Trophoblast cell (in vitro differentiated cells and primary cell): Measurements from ENCODE around the gene EPHB2.

Experiments used
- DNase-seq, 2 donors: peaks; one replicate each; pipeline ENCODE4 v3.0.0-alpha.2; 2016
- H2AFZ ChIP-seq: 2 replicates; pipeline ENCODE4 v1.6.1; 2013; ENCODE audit warnings: low read length, moderate library complexity, mild to moderate bottlenecking; ENCODE audit not compliant: insufficient read depth, poor library complexity
- H2AK5ac ChIP-seq: 2 replicates; pipeline ENCODE4 v1.6.1; 2013; ENCODE audit warnings: mild to moderate bottlenecking, low read length
- H2BK120ac ChIP-seq: 2 replicates; pipeline ENCODE4 v1.6.1; 2013; ENCODE audit warnings: low read length, mild to moderate bottlenecking, moderate library complexity; ENCODE audit not compliant: insufficient read depth, poor library complexity
- H2BK12ac ChIP-seq: 2 replicates; pipeline ENCODE4 v1.6.1; 2013; ENCODE audit warnings: mild to moderate bottlenecking, low read length, moderate library complexity
- H2BK5ac ChIP-seq: 2 replicates; pipeline ENCODE4 v1.6.1; 2013; ENCODE audit warnings: low read length, low read depth, moderate library complexity, mild to moderate bottlenecking; ENCODE audit not compliant: poor library complexity
- H3K14ac ChIP-seq: 2 replicates; pipeline ENCODE4 v1.6.1; 2013; ENCODE audit warnings: mild to moderate bottlenecking, low read length
- H3K18ac ChIP-seq: 2 replicates; pipeline ENCODE4 v1.6.1; 2013; ENCODE audit warnings: mild to moderate bottlenecking, low read length
- H3K23ac ChIP-seq: 2 replicates; pipeline ENCODE4 v1.6.1; 2013; ENCODE audit warnings: low read length
- H3K27ac ChIP-seq: 2 replicates; pipeline ENCODE4 v1.5.1; 2013; ENCODE audit warnings: low read depth, mild to moderate bottlenecking, inconsistent platforms, low read length, moderate library complexity
- H3K27me3 ChIP-seq: 2 replicates; pipeline ENCODE4 v1.6.1; 2013; ENCODE audit warnings: inconsistent platforms, mild to moderate bottlenecking, low read length, moderate library complexity; ENCODE audit not compliant: insufficient read depth
- H3K36me3 ChIP-seq, 2 experiments: 1 replicate in 1 of 2; 2 replicates in 1 of 2; pipeline ENCODE4 v1.6.1; 2013; ENCODE audit warnings: low read length in 2 of 2, mild to moderate bottlenecking in 2 of 2, moderate library complexity in 1 of 2; ENCODE audit not compliant: insufficient read depth in 2 of 2, control insufficient read depth in 1 of 2
- H3K4ac ChIP-seq: 2 replicates; pipeline ENCODE4 v1.6.1; 2013; ENCODE audit warnings: low read depth, mild to moderate bottlenecking, low read length, moderate library complexity
- H3K4me1 ChIP-seq, 2 experiments: 1 replicate in 1 of 2; 2 replicates in 1 of 2; pipeline ENCODE4 v1.6.1; 2013; ENCODE audit warnings: low read length in 2 of 2, mild to moderate bottlenecking in 2 of 2, moderate library complexity in 1 of 2; ENCODE audit not compliant: insufficient read depth in 2 of 2, control insufficient read depth in 1 of 2
- H3K4me2 ChIP-seq: 2 replicates; pipeline ENCODE4 v1.6.1; 2013; ENCODE audit warnings: inconsistent platforms, mild to moderate bottlenecking, low read length, moderate library complexity
- H3K4me3 ChIP-seq: 2 replicates; pipeline ENCODE4 v1.5.1; 2013; ENCODE audit warnings: mild to moderate bottlenecking, low read depth, low read length, inconsistent platforms
- H3K79me1 ChIP-seq: one replicate; pipeline ENCODE4 v1.6.1; 2013; ENCODE audit warnings: low read length
- H3K79me2 ChIP-seq: 2 replicates; pipeline ENCODE4 v1.6.1; 2013; ENCODE audit warnings: low read length, mild to moderate bottlenecking; ENCODE audit not compliant: control insufficient read depth, insufficient read depth, poor library complexity
- H3K9ac ChIP-seq: 2 replicates; pipeline ENCODE4 v1.6.1; 2013; ENCODE audit warnings: mild to moderate bottlenecking, low read length
- H3K9me3 ChIP-seq: 2 replicates; pipeline ENCODE4 v1.6.1; 2013; ENCODE audit warnings: low read depth, mild to moderate bottlenecking, control low read depth, inconsistent platforms, low read length; ENCODE audit not compliant: insufficient read depth
- H4K12ac ChIP-seq: 2 replicates; pipeline ENCODE4 v1.6.1; 2013; ENCODE audit warnings: low read depth, mild to moderate bottlenecking, low read length, moderate library complexity
- H4K8ac ChIP-seq: 2 replicates; pipeline ENCODE4 v1.6.1; 2013; ENCODE audit warnings: low read depth, mild to moderate bottlenecking, low read length, moderate library complexity
- H4K91ac ChIP-seq: one replicate; pipeline ENCODE4 v1.6.1; 2013; ENCODE audit warnings: low read depth, mild to moderate bottlenecking, low read length, moderate library complexity
- WGBS: extraction: QIAGEN DNeasy Blood & Tissue Kit; methylation state at CpG from one replicate; pipeline ENCODE4 v1.1.7; 2013; ENCODE audit warnings: missing lambda C conversion rate; ENCODE audit not compliant: insufficient read length, insufficient coverage; ENCODE audit errors: extremely low coverage; 5-methylcytosine and 5-hydroxymethylcytosine counted together

Gene EPHB2

GRCh38 chr1:22835636-22836319 is 125.1 kb downstream of the EPHB2 start:
- Histone ChIP-seq H2AK5ac (no peak overlapping the region), H3K4ac (no peak overlapping the region), H2BK12ac (no peak overlapping the region), H4K12ac (no peak overlapping the region), H3K4me3 (no peak overlapping the region), H3K79me2 (no peaks in the 10 kb centered on the region), H3K27ac (no peak overlapping the region), H2AFZ (no peak overlapping the region), H3K9me3 (no peaks in the 10 kb centered on the region), H3K9ac (no peak overlapping the region), H3K27me3 (no peaks in the 10 kb centered on the region), H3K79me1 (no peaks in the 10 kb centered on the region), H4K8ac (no peak overlapping the region), H2BK120ac (no peak overlapping the region), H2BK5ac (no peak overlapping the region), H3K23ac (peak overlapping the region; percentile 11), H3K4me2 (no peak overlapping the region), H3K14ac (no peak overlapping the region), H3K4me1 (peaks cover 13 to 20% of the 10 kb centered on the region in 2 experiments), H4K91ac (no peak overlapping the region), H3K18ac (no peak overlapping the region), H3K36me3 (no peaks in the 10 kb centered on the region)
- no peak for DNase-seq
- no CpG with 5 or more reads among the region's 24 CpGs for WGBS

GRCh38 chr1:22836850-22837249 is 126.2 kb downstream of the EPHB2 start:
- H3K18ac ChIP-seq: no peak overlapping the region
- H2AFZ ChIP-seq: no peak overlapping the region
- H3K9ac ChIP-seq: no peak overlapping the region
- no peak overlapping the region for H2BK120ac ChIP-seq
- no peak overlapping the region for H3K4me2 ChIP-seq
- H3K27ac ChIP-seq: no peak overlapping the region
- peaks cover 12 to 17% of the 10 kb centered on the region in 2 experiments for H3K4me1 ChIP-seq
- no peak overlapping the region for H2BK12ac ChIP-seq
- H4K8ac ChIP-seq: no peak overlapping the region
- no peak overlapping the region for H3K4me3 ChIP-seq
- H3K27me3 ChIP-seq: no peaks in the 10 kb centered on the region
- H3K4ac ChIP-seq: no peak overlapping the region
- WGBS: no CpG with 5 or more reads among the region's 5 CpGs
- H3K79me1 ChIP-seq: no peaks in the 10 kb centered on the region
- no peaks in the 10 kb centered on the region for H3K79me2 ChIP-seq
- no peak overlapping the region for H3K23ac ChIP-seq
- no peaks in the 10 kb centered on the region for H3K36me3 ChIP-seq
- no peak overlapping the region for H4K12ac ChIP-seq
- no peak overlapping the region for H3K14ac ChIP-seq
- H2BK5ac ChIP-seq: no peak overlapping the region
- H4K91ac ChIP-seq: no peak overlapping the region
- H2AK5ac ChIP-seq: no peak overlapping the region
- H3K9me3 ChIP-seq: no peaks in the 10 kb centered on the region
- DNase-seq: no peak

GRCh38 chr1:22837332-22837731 is 126.7 kb downstream of the EPHB2 start:
- Histone ChIP-seq H3K27ac (no peak overlapping the region), H3K79me2 (no peaks in the 10 kb centered on the region), H4K91ac (no peak overlapping the region)

GRCh38 chr1:22838965-22839364 is 128.3 kb downstream of the EPHB2 start:
- Histone ChIP-seq H3K23ac (no peak overlapping the region), H4K91ac (no peak overlapping the region), H3K18ac (no peak overlapping the region), H3K9ac (no peak overlapping the region), H3K36me3 (no peaks in the 10 kb centered on the region), H3K4me2 (no peak overlapping the region), H4K12ac (no peak overlapping the region), H3K27ac (no peak overlapping the region), H3K79me2 (no peaks in the 10 kb centered on the region), H2BK5ac (no peak overlapping the region), H3K27me3 (no peaks in the 10 kb centered on the region), H3K9me3 (no peaks in the 10 kb centered on the region), H3K79me1 (no peaks in the 10 kb centered on the region), H2AK5ac (no peak overlapping the region), H3K4me1 (peaks cover 6 to 11% of the 10 kb centered on the region in 2 experiments), H2BK120ac (no peak overlapping the region), H3K14ac (no peak overlapping the region), H2AFZ (no peak overlapping the region), H2BK12ac (no peak overlapping the region), H3K4ac (no peak overlapping the region), H4K8ac (no peak overlapping the region), H3K4me3 (no peak overlapping the region)
- WGBS: no CpG with 5 or more reads among the region's 5 CpGs
- no peak for DNase-seq

More at GRCh38 chr1:22837332-22837731, 126.7 kb downstream of the EPHB2 start:
- Histone ChIP-seq H3K36me3 (no peaks in the 10 kb centered on the region), H3K9me3 (no peaks in the 10 kb centered on the region), H3K9ac (no peak overlapping the region), H3K4ac (no peak overlapping the region), H3K23ac (no peak overlapping the region), H2AFZ (no peak overlapping the region), H2BK5ac (no peak overlapping the region), H4K8ac (no peak overlapping the region), H3K4me1 (peaks cover 8 to 12% of the 10 kb centered on the region in 2 experiments), H4K12ac (no peak overlapping the region), H2BK120ac (no peak overlapping the region), H3K4me3 (no peak overlapping the region), H3K79me1 (no peaks in the 10 kb centered on the region), H3K18ac (no peak overlapping the region), H3K27me3 (no peaks in the 10 kb centered on the region), H3K4me2 (no peak overlapping the region), H2AK5ac (no peak overlapping the region), H3K14ac (no peak overlapping the region), H2BK12ac (no peak overlapping the region)
- WGBS: no CpG with 5 or more reads among the region's 3 CpGs
- DNase-seq: no peak
